Choroid plexus epithelial cell (primary cell): ENCODE measurements around the gene BCAS3.

Experiments used
- DNase-seq: peaks from one replicate; pipeline ENCODE4 v3.0.0-alpha.2; 2010; ENCODE audit warnings: low read depth
- H3K4me3 ChIP-seq: 2 replicates; pipeline ENCODE4 v1.5.1; 2011; ENCODE audit warnings: low read depth, mild to moderate bottlenecking, control low read depth, low read length, moderate library complexity
- TF ChIP-seq, protein P1 (sequence below): conservative IDR thresholded peaks from 2 replicates; pipeline ENCODE4 v1.5.1; 2011; ENCODE audit warnings: low read depth, mild to moderate bottlenecking, control low read depth, inconsistent platforms, low read length, moderate library complexity

BCAS3 gene

DNA sequence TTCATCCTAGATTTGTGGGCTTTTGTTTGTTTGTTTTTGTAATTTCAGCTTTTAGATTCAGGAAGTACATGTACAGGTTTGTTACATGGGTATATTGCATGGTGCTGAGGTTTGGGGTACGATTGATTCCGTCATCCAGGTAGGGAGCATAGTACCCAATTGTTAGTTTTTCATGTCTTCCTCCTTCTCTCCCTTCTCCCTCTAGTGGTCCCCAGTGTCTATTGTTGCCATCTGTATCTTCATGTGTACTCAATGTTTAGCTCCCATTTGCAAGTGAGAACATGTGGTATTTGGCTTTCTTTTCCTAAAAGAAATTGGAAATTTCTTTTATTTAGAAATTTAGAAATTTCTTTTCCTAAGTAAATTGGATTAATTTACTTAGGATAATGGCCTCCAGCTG is 37.1 kb upstream of the BCAS3 start:
- TF ChIP-seq, protein P1, sequence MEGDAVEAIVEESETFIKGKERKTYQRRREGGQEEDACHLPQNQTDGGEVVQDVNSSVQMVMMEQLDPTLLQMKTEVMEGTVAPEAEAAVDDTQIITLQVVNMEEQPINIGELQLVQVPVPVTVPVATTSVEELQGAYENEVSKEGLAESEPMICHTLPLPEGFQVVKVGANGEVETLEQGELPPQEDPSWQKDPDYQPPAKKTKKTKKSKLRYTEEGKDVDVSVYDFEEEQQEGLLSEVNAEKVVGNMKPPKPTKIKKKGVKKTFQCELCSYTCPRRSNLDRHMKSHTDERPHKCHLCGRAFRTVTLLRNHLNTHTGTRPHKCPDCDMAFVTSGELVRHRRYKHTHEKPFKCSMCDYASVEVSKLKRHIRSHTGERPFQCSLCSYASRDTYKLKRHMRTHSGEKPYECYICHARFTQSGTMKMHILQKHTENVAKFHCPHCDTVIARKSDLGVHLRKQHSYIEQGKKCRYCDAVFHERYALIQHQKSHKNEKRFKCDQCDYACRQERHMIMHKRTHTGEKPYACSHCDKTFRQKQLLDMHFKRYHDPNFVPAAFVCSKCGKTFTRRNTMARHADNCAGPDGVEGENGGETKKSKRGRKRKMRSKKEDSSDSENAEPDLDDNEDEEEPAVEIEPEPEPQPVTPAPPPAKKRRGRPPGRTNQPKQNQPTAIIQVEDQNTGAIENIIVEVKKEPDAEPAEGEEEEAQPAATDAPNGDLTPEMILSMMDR: peak; percentile 70
- no peak overlapping the region for H3K4me3 ChIP-seq
- DNase-seq: peak; percentile 59

DNA sequence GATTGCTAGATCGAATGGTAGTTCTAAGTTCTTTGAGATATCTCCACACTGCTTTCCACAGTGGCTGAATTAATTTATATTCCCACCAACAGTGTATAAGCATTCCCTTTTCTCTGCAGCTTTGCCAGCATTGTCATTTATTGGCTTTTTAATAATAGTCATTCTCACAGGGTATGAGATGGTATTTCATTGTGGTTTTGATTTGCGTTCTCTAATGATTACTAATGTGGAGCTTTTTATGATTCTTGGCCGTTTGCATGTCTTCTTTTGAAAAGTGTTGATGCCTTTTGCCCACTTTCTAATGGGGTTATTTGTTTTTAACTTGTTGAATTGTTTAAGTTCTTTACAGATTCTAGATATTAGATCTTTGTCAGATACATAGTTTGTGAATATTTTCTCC is 36.5 kb upstream of the BCAS3 start:
- no peak for DNase-seq
- TF ChIP-seq, protein P1: no peak
- H3K4me3 ChIP-seq: no peak overlapping the region

DNA sequence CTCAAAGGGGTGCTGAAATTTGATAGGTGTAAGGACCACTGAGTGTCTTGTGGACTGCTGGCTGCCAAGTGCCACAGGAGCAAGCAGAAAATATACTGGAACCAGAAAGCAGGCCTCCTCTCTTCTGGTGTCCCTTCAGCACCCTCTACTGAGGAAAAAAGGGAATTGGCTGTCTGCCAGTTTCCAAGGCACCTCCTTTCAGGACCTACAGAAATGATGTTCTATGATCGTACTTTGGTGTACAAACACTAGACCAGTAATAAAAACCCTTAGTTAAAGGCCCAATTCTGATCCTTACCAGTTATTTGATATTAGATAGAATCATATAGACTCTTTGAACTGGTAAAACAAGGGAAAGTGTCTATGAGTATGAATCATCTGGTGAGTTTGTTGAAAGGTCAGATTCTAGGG is 35.8 kb upstream of the BCAS3 start:
- H3K4me3 ChIP-seq: no peak overlapping the region
- TF ChIP-seq, protein P1: peak; percentile 74
- peak; percentile 94 for DNase-seq

DNA sequence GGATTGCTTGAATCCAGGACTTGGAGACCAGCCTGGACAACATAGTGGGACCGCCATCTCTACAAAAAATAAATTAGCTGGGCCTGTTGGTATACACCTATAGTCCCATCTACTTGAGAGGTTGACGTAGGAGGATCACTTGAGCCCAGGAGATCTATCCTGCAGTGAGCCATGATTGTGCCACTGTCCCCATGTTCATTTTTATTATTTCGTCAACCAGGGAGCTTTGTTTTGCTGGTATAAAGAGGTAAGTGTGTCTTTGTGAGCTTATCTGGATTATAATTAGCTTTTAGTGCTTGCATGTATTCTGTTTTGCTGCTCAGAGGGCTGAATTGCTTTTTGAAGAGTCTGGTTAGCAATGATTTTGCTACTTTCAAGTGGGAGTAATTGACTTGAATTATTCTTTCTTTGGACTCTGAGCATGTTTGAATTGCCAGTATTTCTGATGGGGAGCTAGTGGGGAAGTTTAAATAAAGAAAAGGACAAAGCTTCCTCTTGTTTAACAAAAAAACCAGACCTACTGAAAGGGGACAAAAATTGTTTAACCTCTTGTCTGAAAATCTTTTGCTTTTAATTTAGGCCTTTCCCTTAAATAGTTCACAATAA is 31.6 kb upstream of the BCAS3 start:
- TF ChIP-seq, protein P1: no peak
- H3K4me3 ChIP-seq: no peak overlapping the region

DNA sequence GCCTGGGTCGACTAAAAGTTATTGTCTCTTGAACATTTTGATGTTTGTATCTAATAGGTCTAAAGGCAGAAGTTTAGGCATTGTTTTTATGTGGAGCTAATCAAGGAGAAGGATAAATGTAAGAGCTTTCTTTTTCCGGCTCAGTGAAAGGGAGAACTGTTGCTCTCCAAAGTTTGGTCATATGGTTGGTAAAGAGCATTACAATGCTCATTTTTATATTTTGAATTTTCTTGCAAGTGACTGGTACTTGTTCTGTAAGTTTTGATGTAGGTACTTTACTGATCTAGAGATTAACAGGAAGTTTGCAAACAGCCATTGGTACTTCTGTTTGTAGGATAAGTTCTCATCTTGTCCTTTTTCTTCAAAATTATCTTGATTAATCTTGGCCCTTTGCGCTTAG is 30.9 kb upstream of the BCAS3 start:
- no peak for DNase-seq

More for the DNA sequence above, 31.6 kb upstream of the BCAS3 start:
- DNase-seq: no peak

DNA sequence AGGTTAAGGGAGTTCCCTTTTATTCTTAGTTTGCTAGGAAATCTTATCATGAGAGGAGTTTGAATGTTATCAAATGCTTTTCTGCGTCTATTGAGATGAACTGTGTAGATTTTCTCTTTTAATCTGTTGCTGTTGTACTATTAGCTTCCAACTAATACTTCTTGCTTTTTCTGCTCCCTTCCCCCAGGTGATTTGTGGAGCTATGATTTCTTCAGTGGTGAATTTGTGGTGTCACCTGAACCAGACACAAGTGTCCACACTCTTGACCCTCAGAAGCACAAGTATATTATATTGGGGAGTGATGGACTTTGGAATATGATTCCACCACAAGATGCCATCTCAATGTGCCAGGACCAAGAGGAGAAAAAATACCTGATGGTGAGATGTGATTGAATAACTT is 29.9 kb upstream of the BCAS3 start:
- DNase-seq: no peak
- no peak overlapping the region for H3K4me3 ChIP-seq
- TF ChIP-seq, protein P1: no peak

More for the DNA sequence above, 30.9 kb upstream of the BCAS3 start:
- H3K4me3 ChIP-seq: no peak overlapping the region
- TF ChIP-seq, protein P1: no peak
